Activated CD8-positive, alpha-beta memory T cell treated with anti-CD3 and anti-CD28 coated beads for 4 hours (primary cell): ENCODE results near the gene CDK17.
"Not testable (repeated sequence)": the region's sequence is repeated elsewhere in the genome, so short reads cannot be mapped to it uniquely, and the experiment has no call there.

Experiments
- DNase-seq, 2 donors: peaks; one replicate each; pipeline ENCODE4 v3.0.0-alpha.2; 2020; ENCODE audit warnings: low read depth in 2 of 2

CDK17 gene

DNA sequence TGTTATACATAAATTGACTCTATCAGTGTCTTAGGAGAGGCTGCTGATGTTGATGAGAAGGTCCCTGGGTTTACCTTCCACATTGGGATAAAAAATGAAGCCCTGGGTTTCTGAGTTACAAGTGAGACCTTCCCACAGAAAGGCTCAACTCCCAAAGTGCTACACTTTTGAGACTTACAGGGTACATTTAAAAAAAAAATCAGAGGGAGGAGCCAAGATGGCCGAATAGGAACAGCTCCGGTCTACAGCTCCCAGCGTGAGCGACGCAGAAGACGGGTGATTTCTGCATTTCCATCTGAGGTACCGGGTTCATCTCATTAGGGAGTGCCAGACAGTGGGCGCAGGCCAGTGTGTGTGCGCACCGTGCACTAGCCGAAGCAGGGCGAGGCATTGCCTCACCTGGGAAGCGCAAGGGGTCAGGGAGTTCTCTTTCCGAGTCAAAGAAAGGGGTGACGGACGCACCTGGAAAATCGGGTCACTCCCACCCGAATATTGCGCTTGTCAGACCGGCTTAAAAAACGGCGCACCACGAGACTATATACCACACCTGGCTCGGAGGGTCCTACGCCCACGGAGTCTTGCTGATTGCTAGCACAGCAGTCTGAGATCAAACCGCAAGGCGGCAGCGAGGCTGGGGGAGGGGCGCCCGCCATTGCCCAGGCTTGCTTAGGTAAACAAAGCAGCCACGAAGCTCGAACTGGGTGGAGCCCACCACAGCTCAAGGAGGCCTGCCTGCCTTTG, 84.3 kb downstream of the CDK17 start:
- not testable (repeated sequence) for DNase-seq

DNA sequence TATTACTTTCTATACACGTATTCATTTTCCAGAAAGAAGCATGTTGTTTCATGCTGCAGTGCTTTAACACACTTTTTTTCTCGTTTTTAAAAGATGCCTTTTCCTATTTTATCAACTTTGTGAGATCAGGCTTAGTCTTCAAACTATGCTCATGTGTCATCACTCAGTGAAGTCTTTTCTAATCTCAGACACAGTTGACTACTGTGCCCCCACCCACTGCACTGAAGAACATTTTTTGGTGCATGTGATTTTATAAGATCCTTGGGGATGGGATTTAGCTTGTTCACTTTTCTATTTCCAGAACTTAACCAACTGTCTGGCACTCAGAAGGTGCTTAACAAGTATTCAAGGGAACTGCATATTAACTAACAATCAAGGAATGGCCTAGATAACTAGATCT, 85.5 kb downstream of the CDK17 start:
- DNase-seq = no peak

DNA sequence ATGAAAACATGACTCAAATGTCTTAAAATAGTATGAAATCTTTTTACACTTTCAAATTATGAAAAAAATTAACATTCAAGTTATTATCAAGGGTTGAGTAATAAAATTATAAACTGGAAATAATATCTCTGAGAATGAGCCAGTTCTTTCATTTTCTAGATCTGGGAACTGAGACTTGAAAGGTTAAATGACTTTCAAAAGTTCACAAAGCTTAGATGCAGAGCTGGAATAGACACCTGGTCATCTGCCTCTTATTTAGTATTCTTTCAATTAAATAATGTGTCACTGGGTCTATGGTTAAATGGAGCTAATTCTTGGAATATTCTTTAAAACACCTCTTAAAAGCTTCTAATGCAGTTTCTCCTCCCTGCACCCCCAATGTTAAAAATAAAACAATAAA, 86.6 kb downstream of the CDK17 start:
- DNase-seq = no peak

DNA sequence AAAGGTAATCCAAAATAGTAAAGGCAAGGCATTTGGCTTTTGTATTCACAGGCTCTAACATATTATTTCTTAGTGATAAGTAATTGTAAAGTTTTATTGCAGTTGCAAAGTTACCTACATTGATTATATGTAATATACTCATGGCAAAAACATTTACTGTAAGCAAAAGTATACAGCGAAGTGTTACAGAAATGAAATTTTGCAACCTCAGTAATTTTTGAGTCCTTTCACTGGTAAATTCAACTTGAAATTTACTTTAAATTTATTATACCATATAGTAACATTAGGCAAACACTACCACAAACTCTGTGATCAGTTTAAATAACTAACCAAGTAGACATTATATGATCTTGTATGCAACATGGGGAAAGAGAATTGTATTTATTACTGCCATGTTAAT, 89.0 kb downstream of the CDK17 start:
- DNase-seq = no peak

DNA sequence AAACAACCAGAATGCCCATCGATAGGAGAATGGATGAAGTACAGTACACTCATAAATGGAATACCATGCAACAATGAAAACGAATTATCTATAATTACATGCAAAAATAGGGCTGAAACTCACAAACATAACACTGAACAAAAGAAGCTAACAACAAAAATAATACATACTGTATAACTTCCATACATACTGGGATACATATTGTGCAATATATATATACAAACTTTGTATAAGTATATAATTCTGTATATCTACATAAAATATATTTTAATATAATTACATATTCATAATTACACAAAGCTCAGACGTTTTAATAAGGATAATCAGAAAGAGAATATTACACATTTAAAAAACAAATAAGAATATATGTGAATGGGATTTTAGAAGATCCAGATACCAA, 90.2 kb downstream of the CDK17 start:
- no peak for DNase-seq

DNA sequence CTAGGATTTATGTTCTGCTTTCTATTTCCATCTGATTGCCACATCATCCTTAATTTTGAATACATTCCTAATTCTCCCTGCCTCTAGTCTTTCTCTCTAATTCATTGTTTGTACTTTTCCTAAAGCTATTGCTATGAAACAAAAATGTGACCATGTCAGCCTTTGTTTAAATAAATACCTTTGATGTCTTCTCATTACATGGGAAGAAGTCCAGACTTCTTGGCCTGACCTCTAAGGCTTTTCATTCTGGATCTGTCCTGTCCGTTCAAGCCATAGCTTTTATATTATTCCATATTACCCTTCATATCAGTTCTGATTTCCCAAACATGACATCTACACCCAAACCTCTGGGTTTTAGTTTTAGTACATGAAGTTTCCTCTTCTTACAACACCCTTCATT, 91.4 kb downstream of the CDK17 start:
- no peak for DNase-seq

DNA sequence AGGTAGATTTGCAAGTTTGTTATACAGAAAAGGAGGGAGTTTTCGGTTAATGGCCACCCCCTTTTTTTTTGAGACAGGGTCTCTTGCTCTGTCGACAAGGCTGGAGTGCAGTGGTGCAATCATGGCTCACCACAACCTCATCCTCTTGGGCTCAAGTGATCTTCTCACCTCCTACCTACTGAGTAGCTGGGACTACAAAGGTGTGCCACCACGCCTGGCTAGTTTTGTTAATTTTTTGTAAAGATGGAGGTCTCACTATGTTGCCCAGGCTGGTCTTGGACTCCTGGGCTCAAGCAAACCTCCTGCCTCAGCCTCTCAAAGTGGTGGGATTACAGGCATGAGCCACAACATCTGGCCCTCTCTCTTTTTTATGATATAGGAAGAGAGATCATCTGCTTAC, 94.6 kb downstream of the CDK17 start:
- DNase-seq = no peak

DNA sequence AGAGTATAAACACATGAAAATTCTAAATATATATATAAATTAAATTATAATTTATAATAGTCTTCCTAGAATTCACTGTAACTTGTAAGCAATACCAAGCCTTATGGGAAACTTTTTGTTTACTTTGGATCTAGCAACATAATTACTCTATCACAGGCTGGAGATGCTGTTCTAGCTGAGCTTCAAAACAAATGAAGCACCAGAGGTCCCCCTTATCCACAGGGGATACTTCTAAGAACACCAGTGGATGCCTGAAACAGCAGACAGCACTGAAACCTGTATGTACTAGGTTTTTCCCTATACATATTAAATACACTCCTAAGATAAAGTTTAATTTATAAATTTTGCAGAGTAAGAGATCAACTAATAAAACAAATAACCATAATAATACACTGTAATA, 96.6 kb downstream of the CDK17 start:
- no peak for DNase-seq

DNA sequence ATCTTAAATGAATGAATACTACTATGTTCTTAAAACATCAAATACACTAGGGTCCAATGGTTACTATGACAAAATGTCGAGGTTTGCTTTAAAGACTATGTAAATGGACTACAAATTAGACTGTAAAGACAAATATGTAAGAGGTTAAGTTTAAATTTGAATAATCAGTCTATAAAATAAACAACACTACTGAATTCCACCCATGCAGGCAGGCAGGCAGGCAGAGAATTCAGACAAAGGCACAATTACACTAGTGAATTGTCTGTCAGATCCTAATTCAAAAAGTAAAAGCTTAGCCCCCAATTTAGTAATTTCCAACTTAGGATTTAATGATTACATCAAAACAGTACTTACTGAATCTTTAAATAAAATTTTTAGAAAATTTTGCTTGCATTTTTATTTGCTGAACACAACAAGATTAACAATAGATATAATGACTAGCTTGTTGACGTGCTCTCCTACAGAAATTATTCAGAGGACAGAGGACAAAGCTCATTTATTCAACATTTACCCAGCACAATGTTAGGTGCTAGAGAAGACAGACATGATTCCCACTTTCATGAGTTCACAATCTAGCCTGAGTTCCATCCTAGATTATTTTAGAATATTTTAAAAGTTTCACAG, 97.4 kb downstream of the CDK17 start:
- DNase-seq = no peak

DNA sequence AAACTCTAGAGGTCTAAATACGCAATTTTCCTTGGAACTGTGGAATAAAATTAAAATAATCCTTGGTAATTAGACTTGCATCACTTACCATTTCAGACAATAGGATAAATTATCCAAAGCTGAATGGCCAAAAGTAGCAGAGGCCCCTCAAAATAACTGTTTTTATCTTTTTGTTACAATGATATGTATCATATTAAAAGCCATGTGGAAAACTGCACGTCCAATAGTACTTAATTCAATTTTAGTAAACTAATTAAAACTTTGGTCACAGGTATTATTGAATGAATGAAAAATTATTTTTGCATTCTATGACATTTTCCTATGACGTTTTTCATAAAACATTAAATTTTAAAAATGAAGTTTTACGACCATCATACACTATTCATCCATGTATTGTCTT, 98.5 kb downstream of the CDK17 start:
- DNase-seq = no peak

DNA sequence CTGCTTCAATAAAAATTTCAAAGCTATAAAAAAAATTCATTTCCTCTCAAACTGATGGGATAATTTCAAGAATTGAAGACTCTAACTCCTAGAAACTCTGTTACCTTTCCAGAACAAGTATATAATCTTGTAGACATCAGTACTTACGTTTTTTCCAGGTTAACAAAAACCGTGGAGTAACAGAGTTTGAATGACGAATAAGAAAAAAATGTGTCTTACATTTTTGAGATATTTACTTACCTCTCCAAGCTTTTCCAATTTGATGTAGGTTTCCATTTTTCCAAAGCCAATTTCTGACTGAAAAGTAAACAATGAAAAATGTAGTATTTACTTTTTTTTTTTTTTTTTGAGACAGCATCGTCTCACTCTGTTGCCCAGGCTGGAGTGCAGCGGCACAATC, 100.2 kb downstream of the CDK17 start:
- DNase-seq = no peak

DNA sequence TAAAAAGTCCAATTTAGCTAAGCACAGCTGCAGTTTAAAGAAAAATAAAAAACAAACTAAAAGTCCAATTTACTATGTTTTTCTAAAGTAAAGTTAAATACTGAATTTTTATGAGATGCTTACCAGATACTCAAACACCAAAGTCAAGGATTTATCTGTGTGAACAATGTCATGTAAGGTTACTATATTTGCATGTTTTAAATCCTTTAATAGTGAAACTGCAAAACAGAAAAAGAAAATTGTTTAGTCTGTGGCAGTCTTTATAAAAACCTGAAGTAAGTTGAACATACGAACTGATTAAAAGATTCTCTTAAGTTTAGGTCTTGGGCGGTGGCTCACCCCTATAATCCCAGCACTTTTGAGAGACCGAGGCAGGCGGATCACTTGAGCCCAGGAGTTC, 102.7 kb downstream of the CDK17 start:
- no peak for DNase-seq

DNA sequence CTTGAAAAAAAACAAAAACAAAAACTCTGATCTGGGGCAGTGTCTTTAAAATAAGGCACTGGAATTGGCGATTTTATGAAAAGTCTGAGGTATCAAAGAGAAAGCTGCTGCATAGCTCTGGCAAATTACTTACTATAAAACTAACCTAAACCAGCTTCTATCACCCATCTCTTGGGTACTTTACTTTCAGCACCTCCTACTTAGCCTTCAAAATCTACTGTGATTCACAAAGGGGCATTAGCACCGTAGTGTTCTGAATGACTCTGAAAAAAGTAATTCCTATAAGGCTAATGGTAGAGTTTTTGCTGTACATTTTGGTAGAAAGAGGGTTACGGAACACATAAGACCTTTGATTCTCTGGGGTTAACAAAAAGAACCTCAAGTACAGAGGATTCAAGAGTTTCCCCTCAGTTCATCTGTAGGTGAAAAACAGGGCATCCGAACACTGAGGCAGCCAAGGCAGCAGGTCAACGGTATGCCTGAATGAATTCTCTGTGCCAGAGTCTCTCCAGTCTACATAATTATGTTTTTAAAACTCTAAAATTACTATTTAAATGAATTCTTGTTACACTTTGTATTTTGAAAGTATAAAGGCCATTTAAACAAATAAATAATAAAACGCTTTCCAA, 104.6 kb downstream of the CDK17 start:
- DNase-seq = no peak

DNA sequence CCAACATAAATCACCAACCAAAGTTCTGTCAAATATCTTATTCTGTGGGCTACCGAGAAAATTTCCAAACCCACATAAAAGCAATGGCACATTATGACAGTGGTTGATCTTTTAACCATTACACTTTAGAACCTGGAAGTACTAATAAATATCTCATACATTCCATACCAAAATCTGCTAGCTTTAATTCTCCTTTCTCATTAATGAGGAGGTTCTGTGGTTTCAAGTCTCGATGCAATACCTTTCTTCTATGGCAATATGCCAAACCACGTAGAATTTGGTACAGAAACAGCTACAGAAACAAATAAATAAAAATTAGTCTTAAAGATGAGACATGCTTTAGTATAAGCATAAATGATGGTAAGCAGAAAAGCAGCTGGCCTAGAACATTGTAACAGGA, 105.4 kb downstream of the CDK17 start:
- no peak for DNase-seq

DNA sequence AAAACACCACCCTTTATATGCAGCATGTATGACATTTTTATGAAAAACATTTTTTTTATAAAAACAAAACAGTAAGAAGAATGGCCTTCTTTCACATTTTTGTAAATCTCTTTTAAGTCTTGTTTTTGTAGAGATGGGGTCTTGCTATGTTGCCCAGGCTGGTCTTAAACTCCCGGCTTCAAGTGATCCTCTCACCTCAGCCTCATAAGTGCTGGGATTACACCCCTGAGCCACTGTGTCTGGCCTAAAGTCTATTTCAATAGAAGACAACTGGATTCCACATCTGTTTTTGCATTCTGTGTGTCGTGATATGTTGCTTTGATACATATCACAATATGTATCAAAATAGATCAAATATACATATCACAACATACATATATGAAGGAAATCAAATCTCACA, 107.1 kb downstream of the CDK17 start:
- DNase-seq = no peak

DNA sequence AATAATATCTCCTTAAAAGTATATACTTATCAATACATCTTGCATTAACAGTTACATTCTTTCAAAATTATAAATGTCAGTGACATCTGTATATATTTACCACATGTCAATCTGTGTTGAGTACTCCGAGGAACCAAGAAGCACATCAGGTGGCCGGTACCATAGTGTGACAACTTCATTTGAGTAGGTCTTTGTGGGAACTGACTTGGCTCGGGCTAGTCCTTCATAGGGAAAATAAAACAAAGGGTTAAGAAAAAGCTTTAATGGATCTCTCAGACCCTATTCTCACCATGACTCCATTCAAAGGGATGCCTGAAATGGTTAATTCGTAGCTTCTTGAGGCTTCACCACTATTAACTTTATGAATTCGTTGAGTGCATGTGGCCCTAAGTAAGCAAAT, 111.2 kb downstream of the CDK17 start:
- no peak for DNase-seq

DNA sequence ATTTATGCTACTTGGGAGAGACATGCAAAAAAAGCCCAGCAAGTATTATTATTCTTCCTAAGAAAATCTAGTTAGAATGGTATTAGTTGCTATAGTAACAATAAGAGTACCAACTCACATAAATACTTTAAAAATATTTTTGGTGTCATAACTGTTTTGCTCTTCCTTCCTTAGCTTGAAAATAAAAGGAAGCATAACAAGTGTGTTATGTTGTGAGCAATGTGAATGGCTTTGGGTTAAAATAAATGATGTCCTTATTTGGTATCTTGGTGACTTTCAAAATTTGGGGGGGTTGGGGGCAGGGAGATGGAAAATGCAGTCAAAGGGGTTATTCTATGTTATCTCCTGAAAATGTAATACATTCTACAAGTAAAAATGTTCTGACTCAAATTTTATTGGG, 115.1 kb downstream of the CDK17 start:
- DNase-seq = no peak

DNA sequence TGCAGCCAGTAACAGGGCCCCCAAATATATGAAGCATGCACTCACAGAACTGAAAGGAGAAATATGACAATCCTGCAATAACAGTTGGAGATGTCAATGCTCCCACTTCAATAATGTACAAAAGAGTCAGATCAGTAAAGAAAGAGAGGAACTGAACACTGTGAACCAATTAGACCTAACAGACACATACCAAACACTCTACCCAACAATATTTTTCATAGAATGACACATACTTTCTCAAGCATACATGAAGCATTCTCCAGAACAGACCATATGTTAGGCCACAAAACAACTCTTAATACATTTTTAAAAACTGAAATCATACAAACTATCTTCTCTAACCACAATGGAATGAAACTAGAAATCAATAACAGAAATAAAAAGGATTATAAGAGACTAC, 125.9 kb downstream of the CDK17 start:
- no peak for DNase-seq

DNA sequence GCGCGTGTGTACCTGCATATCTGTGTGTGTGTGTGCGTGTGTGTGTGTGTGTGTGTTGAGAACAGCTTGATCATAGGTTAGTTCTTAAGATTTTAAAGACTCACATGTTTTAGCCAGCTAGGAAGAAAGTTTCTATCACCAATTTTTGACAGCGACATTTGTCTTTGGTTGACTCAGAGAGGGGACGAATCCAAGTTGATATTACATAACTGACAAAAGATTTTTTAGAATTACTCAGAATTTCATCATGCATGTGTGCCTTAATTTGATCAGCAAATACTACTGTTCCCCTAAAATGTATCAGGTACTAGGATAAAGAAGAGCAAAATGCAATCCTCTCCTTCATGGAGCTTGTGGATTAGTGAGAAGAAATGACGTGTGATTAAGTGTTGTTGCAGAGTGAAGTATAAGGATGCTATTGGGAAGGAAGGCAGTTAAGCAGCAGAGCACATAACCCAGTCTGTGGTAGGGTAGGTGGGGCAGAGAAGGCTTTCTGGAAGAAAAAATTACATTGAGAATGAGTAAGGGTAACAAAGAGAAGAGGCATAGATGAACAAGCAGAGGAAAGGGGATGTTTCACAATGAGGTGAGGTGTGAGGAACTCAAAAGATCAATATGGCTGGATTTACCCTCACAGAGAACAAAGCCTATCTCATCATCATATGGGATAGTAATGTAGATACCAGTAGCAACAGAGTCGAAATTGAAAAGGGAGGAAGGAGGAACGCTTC, 128.6 kb downstream of the CDK17 start:
- no peak for DNase-seq

DNA sequence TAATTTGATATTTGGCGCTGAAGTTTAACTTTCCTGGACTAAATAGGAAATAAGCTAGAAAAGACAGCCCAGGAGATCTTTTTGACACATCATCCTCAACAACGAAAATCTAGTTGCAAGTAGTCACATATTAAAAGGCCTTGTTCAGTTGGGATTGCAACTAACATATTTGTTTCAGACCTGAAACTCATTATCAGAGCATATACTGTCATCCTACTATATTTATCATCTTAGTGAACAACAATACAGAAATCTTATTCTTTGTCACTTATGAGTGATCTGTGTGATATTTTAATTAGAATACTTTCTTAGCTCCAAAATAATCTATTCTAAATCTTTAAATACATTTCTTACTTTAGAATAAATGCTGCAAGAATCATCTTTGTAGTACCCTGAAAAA, 134.0 kb downstream of the CDK17 start:
- no peak for DNase-seq

DNA sequence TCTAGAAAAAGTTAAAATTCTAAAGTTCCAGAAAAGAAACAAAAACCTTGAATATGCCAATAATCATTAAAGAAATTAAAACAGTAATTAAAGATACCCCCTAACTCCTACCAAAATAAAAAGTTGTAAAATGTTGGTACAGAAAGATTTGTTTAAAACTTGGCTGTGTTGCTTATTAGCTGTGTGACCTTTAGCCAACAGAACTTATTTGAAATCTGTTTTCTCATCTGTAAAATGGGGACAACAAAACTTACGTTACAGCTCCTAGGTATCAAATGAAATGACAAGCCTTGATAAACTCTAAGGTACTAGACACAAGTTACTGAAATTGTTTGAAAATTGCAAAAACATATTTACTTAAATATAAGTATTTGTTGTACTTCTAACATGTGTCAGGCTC, 134.4 kb downstream of the CDK17 start:
- no peak for DNase-seq

DNA sequence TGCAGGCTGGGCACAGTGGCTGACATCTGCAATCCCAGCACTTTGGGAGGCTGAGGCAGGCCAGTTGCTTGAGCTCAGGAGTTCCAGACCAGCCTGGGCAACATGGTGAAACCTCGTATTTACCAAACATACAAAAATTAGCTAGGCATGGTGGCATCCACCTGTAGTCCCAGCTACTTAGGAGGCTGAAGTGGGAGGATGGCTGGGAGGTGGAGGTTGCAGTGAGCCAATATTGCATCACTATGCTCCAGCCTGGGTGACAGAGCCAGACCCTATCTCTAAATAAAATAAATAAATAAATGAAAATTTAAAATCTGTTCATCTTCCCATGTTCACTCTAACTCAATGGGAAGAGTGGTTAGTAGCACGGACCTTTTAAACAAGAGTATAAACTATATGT, 134.8 kb downstream of the CDK17 start:
- DNase-seq = no peak

DNA sequence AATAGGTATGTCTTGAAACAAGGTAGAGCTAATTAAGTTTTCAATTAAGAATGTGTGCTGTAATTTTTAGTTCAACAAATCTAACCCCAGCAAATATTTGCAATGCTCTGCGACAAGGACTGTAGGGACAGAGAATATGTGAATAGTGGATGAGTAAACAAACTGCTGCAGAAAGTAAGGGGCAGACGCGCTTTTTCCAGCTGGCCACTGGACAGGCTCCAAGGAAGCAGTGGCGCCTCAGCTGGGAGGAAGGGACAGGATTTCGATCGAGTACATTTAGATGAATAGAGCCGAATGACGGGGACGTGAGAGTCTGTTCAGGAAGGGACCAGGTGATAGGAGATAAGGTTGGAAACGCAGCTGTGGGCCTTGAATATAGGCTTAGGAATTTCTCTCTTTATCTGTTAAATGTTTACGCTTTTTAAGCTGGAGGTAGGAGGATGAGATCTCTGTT, 136.8 kb downstream of the CDK17 start:
- DNase-seq = no peak
